GM13977 (cell line): ENCODE measurements around the gene LRRTM1.

Source experiments
- DNase-seq: peaks from one replicate; pipeline ENCODE4 v3.0.0; 2012; ENCODE audit warnings: low spot score
- in situ Hi-C: fragments of 300-500 bp; cut with MboI; formaldehyde crosslinking; loops from one replicate; pipeline ENCODE4 v1.12.0; 2022; ENCODE audit warnings: low sequenced_read_pairs, low pct_unique_long_range_greater_than_20kb, mixed read lengths, inconsistent platforms; ENCODE audit not compliant: unreplicated experiment
- TF ChIP-seq, protein P1 (sequence below): IDR thresholded peaks from 2 replicates; pipeline ENCODE4 v1.5.1; 2012; ENCODE audit warnings: mild to moderate bottlenecking, control low read depth; ENCODE audit not compliant: insufficient read depth; ENCODE audit errors: extremely low read depth, missing control alignments

Gene LRRTM1

GRCh38 chr2:80269806-80270205 is 34.7 kb downstream of the LRRTM1 start:
- in situ Hi-C loops = no loop called here
- DNase-seq = no peak
- TF ChIP-seq, protein P1, sequence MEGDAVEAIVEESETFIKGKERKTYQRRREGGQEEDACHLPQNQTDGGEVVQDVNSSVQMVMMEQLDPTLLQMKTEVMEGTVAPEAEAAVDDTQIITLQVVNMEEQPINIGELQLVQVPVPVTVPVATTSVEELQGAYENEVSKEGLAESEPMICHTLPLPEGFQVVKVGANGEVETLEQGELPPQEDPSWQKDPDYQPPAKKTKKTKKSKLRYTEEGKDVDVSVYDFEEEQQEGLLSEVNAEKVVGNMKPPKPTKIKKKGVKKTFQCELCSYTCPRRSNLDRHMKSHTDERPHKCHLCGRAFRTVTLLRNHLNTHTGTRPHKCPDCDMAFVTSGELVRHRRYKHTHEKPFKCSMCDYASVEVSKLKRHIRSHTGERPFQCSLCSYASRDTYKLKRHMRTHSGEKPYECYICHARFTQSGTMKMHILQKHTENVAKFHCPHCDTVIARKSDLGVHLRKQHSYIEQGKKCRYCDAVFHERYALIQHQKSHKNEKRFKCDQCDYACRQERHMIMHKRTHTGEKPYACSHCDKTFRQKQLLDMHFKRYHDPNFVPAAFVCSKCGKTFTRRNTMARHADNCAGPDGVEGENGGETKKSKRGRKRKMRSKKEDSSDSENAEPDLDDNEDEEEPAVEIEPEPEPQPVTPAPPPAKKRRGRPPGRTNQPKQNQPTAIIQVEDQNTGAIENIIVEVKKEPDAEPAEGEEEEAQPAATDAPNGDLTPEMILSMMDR = no peak

GRCh38 chr2:80266231-80266630 is 38.3 kb downstream of the LRRTM1 start:
- DNase-seq = no peak
- in situ Hi-C loops = no loop called here
- TF ChIP-seq, protein P1 = no peak

GRCh38 chr2:80259292-80259691 is 45.3 kb downstream of the LRRTM1 start:
- DNase-seq = no peak
- TF ChIP-seq, protein P1 = no peak
- in situ Hi-C loops = no loop called here

DNA sequence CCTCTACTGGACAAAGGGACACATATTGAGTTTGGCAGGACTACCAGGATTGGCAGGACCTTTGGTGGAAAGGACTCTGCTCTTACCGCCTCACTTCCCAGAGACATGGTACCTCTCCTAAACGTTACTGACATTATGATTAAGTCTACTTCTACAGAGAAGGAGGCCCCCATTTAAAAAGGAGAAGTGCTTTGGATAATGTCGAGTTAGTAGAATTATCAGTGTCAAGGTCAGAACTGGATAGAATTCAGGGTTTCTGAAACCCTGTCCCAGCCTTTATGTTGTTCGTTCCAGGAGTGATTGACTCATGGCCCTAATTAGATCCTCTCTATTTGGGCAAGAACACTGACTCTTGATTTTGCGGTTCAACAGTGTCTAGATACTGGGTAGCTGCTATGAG is 45.8 kb downstream of the LRRTM1 start:
- TF ChIP-seq, protein P1 = no peak
- in situ Hi-C loops = no loop called here
- DNase-seq = no peak

GRCh38 chr2:80258341-80258740 is 46.2 kb downstream of the LRRTM1 start:
- in situ Hi-C loops = no loop called here
- TF ChIP-seq, protein P1 = no peak
- no peak for DNase-seq

- TF ChIP-seq, protein P1 = no peak
- in situ Hi-C loops = no loop called here
- DNase-seq = no peak
Measured at GRCh38 chr2:80257450-80257849, 47.1 kb downstream of the LRRTM1 start.

DNA sequence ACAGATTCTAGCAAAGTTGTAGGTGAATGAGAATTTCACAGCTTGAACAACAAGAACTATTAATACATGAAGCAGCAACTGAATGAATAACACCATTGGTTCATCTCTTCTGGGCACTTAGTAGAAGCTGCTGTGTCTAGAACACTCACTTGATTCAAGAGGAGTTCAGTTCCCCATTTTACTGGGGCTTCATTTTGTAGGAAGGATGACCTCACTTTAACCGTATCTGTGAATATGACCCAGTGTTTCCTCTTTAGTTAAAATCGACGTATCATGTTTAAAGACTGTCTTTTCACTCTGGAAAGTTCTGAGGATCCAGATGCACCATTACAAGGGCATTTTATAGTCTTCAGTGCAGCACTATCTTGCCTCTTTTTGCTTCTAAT is 47.8 kb downstream of the LRRTM1 start:
- no peak for DNase-seq
- TF ChIP-seq, protein P1 = no peak
- in situ Hi-C loops = no loop called here
